SK-N-SH (cell line): ENCODE measurements around the gene SPTB. TPM values are rescaled to one million over a fixed set of nuclear protein-coding genes. Genes with fewer than 3 reads are reported as not detected.
A peak's percentile ranks its signal among the peaks of the same experiment; 100 is the strongest.

Source experiments
- CTCF ChIA-PET: fragments of 300-600, 350-600 bp; formaldehyde crosslinking; extraction: SDS; loops from one replicate; lab custom pipeline; 2021; lab: Yijun Ruan, JAX
- POLR2A ChIA-PET: fragments of 350-600 bp; sonication (Branson Sonifier 250); formaldehyde crosslinking; extraction: SDS; loops from one replicate; lab custom pipeline; 2020; ENCODE audit warnings: antibody characterized with exemption, inconsistent platforms; lab: Yijun Ruan, JAX
- DNase-seq: peaks from one replicate; pipeline ENCODE4 v3.0.0; 2012
- H2AFZ ChIP-seq: fragments of 200-600 bp; sonication (generic); 2 replicates; pipeline ENCODE4 v1.8.1; 2016; ENCODE audit warnings: antibody characterized with exemption, mild to moderate bottlenecking, low read depth
- H3F3A ChIP-seq: fragments of 200-600 bp; sonication (generic); replicated peaks from 2 replicates; pipeline ENCODE3; 2016; ENCODE audit warnings: antibody characterized with exemption, mild to moderate bottlenecking; ENCODE audit not compliant: insufficient read depth
- H3K27ac ChIP-seq, 2 experiments: fragments of 200-500 bp in 1 of 2; fragments of 200-600 bp in 1 of 2; sonication (Bioruptor generic) in 1 of 2; sonication (generic), shearing (Covaris generic) in 1 of 2; 2 replicates each; pipeline versions ENCODE4 v1.5.1 to v1.6.1; 2014 to 2016; ENCODE audit warnings: low read depth in 2 of 2, inconsistent platforms in 1 of 2, low read length in 1 of 2, mild to moderate bottlenecking in 1 of 2, mixed read lengths in 1 of 2
- H3K27me3 ChIP-seq: fragments of 200-600 bp; sonication (generic), shearing (Covaris generic); 2 replicates; pipeline ENCODE4 v1.6.1; 2016; ENCODE audit warnings: mixed run types; ENCODE audit not compliant: insufficient read depth
- H3K36me3 ChIP-seq, 2 experiments: fragments of 200-500 bp in 1 of 2; fragments of 200-600 bp in 1 of 2; sonication (Bioruptor generic) in 1 of 2; sonication (generic) in 1 of 2; replicated peaks in 1 of 2; 2 replicates each; pipeline versions ENCODE3 to v1.5.1; 2014 to 2016; ENCODE audit warnings: low read length in 1 of 2, mild to moderate bottlenecking in 1 of 2; ENCODE audit not compliant: insufficient read depth in 2 of 2, control insufficient read depth in 1 of 2
- H3K4me1 ChIP-seq, 2 experiments: fragments of 200-500 bp in 1 of 2; fragments of 200-600 bp in 1 of 2; sonication (Bioruptor generic) in 1 of 2; sonication (generic), shearing (Covaris generic) in 1 of 2; 2 replicates each; pipeline versions ENCODE4 v1.5.1 to v1.6.1; 2014 to 2016; ENCODE audit warnings: low read depth in 1 of 2, low read length in 1 of 2, mixed run types in 1 of 2; ENCODE audit not compliant: insufficient read depth in 2 of 2, control insufficient read depth in 1 of 2
- H3K4me2 ChIP-seq: fragments of 200-600 bp; sonication (generic), shearing (Covaris generic); 2 replicates; pipeline ENCODE4 v1.6.1; 2017; ENCODE audit warnings: mixed run types
- H3K4me3 ChIP-seq, 2 experiments: fragments of 200-500 bp in 1 of 2; fragments of 200-600 bp in 1 of 2; sonication (Bioruptor generic) in 1 of 2; sonication (generic), shearing (Covaris generic) in 1 of 2; 2 replicates each; pipeline versions ENCODE4 v1.5.1 to v1.8.1; 2014 to 2016; ENCODE audit warnings: low read depth in 2 of 2, inconsistent platforms in 1 of 2, low read length in 1 of 2, mild to moderate bottlenecking in 1 of 2, mixed read lengths in 1 of 2, moderate library complexity in 1 of 2
- H3K79me2 ChIP-seq: fragments of 200-600 bp; sonication (generic); 2 replicates; pipeline ENCODE4 v1.8.1; 2017; ENCODE audit warnings: mild to moderate bottlenecking; ENCODE audit not compliant: insufficient read depth
- H3K9ac ChIP-seq: fragments of 200-600 bp; sonication (generic); 2 replicates; pipeline ENCODE4 v1.6.1; 2017; ENCODE audit warnings: mixed run types
- H3K9me2 ChIP-seq: fragments of 200-600 bp; sonication (generic); 2 replicates; pipeline ENCODE4 v1.6.1; 2017; ENCODE audit warnings: mixed run types
- H3K9me3 ChIP-seq: fragments of 200-600 bp; sonication (generic); 2 replicates; pipeline ENCODE4 v1.6.1; 2017; ENCODE audit warnings: mixed run types, mild to moderate bottlenecking, moderate library complexity
- H4K20me1 ChIP-seq: fragments of 200-600 bp; sonication (generic); 2 replicates; pipeline ENCODE4 v1.6.1; 2017; ENCODE audit warnings: mild to moderate bottlenecking, mixed run types; ENCODE audit not compliant: insufficient read depth
- ELF1 ChIP-seq: IDR thresholded peaks from 2 replicates; pipeline ENCODE4 v1.4.0; 2012
- MXI1 ChIP-seq: IDR thresholded peaks from 2 replicates; pipeline ENCODE4 v1.6.1; 2012; ENCODE audit warnings: mild to moderate bottlenecking, low read depth, low read length, improper control_type of control experiment
- NFIC ChIP-seq: IDR thresholded peaks from 2 replicates; pipeline ENCODE4 v1.4.0; 2012; ENCODE audit warnings: borderline replicate concordance
- POLR2AphosphoS5 ChIP-seq: IDR thresholded peaks from 2 replicates; pipeline ENCODE4 v1.6.1; 2012; ENCODE audit warnings: low read depth, low read length
- SIN3A ChIP-seq: IDR thresholded peaks from 2 replicates; pipeline ENCODE4 v1.6.1; 2012; ENCODE audit warnings: low read depth, mild to moderate bottlenecking, low read length, moderate library complexity, borderline replicate concordance
- TAF1 ChIP-seq: IDR thresholded peaks from 2 replicates; pipeline ENCODE4 v1.6.1; 2012; ENCODE audit warnings: low read depth, mild to moderate bottlenecking, low read length, moderate library complexity, borderline replicate concordance
- TEAD4 ChIP-seq: IDR thresholded peaks from 2 replicates; pipeline ENCODE4 v1.4.0; 2012; ENCODE audit warnings: mild to moderate bottlenecking, borderline replicate concordance; ENCODE audit not compliant: insufficient read depth
- WGBS: methylation state at CpG from one replicate; pipeline ENCODE4 v1.1.6; 2017; ENCODE audit warnings: low lambda C conversion rate; 5-methylcytosine and 5-hydroxymethylcytosine counted together
- polyA plus RNA-seq, 3 experiments: library from polyadenylated mRNA; depleted of rRNA; stranded (reverse); fragments of >200 nt; gene quantifications; 2 replicates each; pipeline ENCODE4 v1.2.3, GENCODE V29; 2012
- TF ChIP-seq, protein P1 (sequence below): IDR thresholded peaks from 2 replicates; pipeline ENCODE4 v1.4.0; 2012; ENCODE audit warnings: low read depth
- TF ChIP-seq, protein P2 (sequence below): IDR thresholded peaks from 2 replicates; pipeline ENCODE4 v1.6.1; 2012; ENCODE audit warnings: mild to moderate bottlenecking, low read depth, low read length, moderate library complexity
- TF ChIP-seq, protein P3 (sequence below): fragments of 150-350 bp; IDR thresholded peaks from 2 replicates; pipeline ENCODE4 v1.6.1; 2017; ENCODE audit warnings: antibody characterized with exemption, low read length, low read depth, borderline replicate concordance
- TF ChIP-seq, protein P4 (sequence below): fragments of 200-600 bp; sonication (generic); IDR thresholded peaks from 2 replicates; pipeline ENCODE4 v1.6.1; 2017; ENCODE audit warnings: antibody characterized with exemption, mild to moderate bottlenecking, moderate library complexity
- TF ChIP-seq, protein P5 (sequence below): IDR thresholded peaks from 2 replicates; pipeline ENCODE4; 2012

The SPTB gene
- polyA plus RNA-seq, 1 of the 3 experiments (the other 2 are of a cell fraction), result 0.15 TPM

DNA sequence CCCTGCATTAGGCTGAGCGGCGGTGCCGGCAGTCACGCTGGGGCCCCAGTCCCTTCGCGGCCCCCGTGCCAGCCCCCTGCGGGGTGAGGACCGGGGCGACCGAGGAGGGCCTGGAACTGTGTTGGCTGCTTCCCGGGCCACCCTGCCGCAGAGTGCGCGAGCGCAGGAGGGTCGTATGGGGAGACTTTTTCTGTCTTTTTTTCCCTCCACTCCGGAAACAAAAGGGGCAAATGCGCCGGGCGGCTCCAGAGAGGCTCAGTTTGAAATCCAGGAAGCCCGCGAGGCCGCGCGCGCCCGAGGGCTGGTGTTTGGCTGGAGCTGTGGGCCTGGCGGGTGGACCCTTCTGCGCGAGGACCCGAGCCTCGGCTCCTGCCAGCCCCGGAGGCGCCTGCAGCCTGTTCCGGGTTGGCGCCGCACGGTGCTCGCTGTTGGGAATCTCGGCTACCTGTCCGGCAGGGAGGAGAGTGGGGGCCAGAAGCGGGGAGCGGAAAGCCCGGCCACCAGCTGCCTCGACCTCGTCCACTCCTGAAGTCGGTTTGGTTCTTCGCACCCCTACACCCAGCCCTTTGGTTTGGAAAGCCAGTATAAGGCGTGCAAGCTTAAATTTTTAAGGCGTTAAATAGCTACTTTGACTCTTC lies 174.8 kb downstream of the SPTB start:
- CTCF ChIA-PET, result interaction anchor here (0.5 to 2.2 kb wide), 5 partner anchors 56 to 91 kb away, joined by 3 to 13 read pairs (median 5); no protein-coding TSS in a partner anchor
- POLR2A ChIA-PET, result interaction anchor here (1.4 to 2.5 kb wide), 3 partner anchors 13 to 60 kb away, joined by 4 to 15 read pairs (median 7); no protein-coding TSS in a partner anchor

DNA sequence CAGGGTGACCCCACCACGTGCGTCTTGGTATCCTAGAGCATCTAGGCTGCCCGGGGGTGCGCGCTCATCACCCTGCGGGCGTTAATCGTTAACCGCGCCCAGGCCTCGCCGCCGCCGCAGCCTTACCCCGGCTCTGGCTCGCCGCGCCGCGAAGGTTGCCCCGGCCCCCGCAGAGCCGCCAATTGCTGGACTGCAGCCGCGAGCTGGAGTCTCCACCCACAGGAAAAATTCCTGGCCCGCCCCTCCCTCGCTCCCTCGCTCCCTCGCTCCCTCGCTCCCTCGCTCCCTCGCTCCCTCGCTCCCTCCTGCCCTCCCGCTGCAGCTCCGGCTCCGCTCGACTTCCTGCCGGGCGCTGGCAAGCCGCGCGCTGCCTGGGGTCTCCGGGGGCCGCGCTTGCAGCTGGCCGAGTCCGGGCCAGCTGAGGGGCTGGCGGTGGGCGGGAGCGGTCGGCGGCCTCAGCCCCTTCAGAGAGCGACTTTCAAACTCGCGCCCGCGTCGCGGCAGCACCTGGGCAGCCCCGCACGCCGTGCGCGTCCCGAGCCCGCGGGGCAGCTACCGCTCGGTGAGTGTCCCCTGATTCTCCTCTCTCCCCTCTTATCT lies 175.5 kb downstream of the SPTB start, which contains the start of gene PLEKHG3:
PLEKHG3 (plus strand) TSS at position 282 of the 600 bp plus-strand sequence. CDS start 23,208 bp downstream, outside the sequence.
- TF ChIP-seq TEAD4 (0 out of 2 replicates have a peak, but pooled peaks have one; percentile 50), SIN3A (0 out of 2 replicates have a peak, but pooled peaks have one; percentile 22), POLR2AphosphoS5 (peak; percentile 55), MXI1 (peak; percentile 52; the same call in 1 of the 2 replicates), TAF1 (peak; percentile 34; the same call in 1 of the 2 replicates)
- TF ChIP-seq, protein P1, sequence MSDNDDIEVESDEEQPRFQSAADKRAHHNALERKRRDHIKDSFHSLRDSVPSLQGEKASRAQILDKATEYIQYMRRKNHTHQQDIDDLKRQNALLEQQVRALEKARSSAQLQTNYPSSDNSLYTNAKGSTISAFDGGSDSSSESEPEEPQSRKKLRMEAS, result peak; percentile 87
- TF ChIP-seq, protein P2, sequence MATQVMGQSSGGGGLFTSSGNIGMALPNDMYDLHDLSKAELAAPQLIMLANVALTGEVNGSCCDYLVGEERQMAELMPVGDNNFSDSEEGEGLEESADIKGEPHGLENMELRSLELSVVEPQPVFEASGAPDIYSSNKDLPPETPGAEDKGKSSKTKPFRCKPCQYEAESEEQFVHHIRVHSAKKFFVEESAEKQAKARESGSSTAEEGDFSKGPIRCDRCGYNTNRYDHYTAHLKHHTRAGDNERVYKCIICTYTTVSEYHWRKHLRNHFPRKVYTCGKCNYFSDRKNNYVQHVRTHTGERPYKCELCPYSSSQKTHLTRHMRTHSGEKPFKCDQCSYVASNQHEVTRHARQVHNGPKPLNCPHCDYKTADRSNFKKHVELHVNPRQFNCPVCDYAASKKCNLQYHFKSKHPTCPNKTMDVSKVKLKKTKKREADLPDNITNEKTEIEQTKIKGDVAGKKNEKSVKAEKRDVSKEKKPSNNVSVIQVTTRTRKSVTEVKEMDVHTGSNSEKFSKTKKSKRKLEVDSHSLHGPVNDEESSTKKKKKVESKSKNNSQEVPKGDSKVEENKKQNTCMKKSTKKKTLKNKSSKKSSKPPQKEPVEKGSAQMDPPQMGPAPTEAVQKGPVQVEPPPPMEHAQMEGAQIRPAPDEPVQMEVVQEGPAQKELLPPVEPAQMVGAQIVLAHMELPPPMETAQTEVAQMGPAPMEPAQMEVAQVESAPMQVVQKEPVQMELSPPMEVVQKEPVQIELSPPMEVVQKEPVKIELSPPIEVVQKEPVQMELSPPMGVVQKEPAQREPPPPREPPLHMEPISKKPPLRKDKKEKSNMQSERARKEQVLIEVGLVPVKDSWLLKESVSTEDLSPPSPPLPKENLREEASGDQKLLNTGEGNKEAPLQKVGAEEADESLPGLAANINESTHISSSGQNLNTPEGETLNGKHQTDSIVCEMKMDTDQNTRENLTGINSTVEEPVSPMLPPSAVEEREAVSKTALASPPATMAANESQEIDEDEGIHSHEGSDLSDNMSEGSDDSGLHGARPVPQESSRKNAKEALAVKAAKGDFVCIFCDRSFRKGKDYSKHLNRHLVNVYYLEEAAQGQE, result no peak
- TF ChIP-seq, protein P3, sequence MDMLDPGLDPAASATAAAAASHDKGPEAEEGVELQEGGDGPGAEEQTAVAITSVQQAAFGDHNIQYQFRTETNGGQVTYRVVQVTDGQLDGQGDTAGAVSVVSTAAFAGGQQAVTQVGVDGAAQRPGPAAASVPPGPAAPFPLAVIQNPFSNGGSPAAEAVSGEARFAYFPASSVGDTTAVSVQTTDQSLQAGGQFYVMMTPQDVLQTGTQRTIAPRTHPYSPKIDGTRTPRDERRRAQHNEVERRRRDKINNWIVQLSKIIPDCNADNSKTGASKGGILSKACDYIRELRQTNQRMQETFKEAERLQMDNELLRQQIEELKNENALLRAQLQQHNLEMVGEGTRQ, result no peak
- peaks cover 20% of the 10 kb centered on the region; the same call in 1 of the 2 replicates for H3K79me2 ChIP-seq
- DNase-seq, result peak; percentile 91
- H3K27me3 ChIP-seq, result no peaks in the 10 kb centered on the region; the same call in 1 of the 2 replicates
- no peaks in the 10 kb centered on the region for H3K9me3 ChIP-seq
- H3K27ac ChIP-seq, result peak within 1 kb of the TSS; percentile 30 to 71
- H3K4me1 ChIP-seq, result peaks cover 6 to 36% of the 10 kb centered on the region in 2 experiments; a peak in 2 of 4 replicates
- H3F3A ChIP-seq, result no peaks in the 10 kb centered on the region
- no peaks in the 10 kb centered on the region for H4K20me1 ChIP-seq
- H3K4me2 ChIP-seq, result peak within 1 kb of the TSS; percentile 99
- POLR2A ChIA-PET, result interaction anchor here (0.7 to 2.5 kb wide), 4 partner anchors 12 to 60 kb away, joined by 4 to 15 read pairs (median 6); no protein-coding TSS in a partner anchor
- WGBS, result 2% methylated on average over 30 of the region's 69 CpGs
- CTCF ChIA-PET, result interaction anchor here (0.5 to 2.2 kb wide), 3 partner anchors 60 to 82 kb away, joined by 3 to 13 read pairs (median 7); no protein-coding TSS in a partner anchor
- H3K4me3 ChIP-seq, result peak within 1 kb of the TSS; percentile 90 to 97
- peak within 1 kb of the TSS; percentile 98 for H2AFZ ChIP-seq
- no peaks in the 10 kb centered on the region for H3K9me2 ChIP-seq
- H3K36me3 ChIP-seq, result no peaks in the 10 kb centered on the region
- peak within 1 kb of the TSS; percentile 75 for H3K9ac ChIP-seq

More for the DNA sequence above, 174.8 kb downstream of the SPTB start:
- DNase-seq, result peak; percentile 79
- Histone ChIP-seq H3K9me3 (no peaks in the 10 kb centered on the region), H2AFZ (peak overlapping the region; percentile 98), H3K36me3 (no peaks in the 10 kb centered on the region), H3K9me2 (no peaks in the 10 kb centered on the region), H3K9ac (peak overlapping the region; percentile 75), H4K20me1 (no peaks in the 10 kb centered on the region), H3K79me2 (peaks cover 20% of the 10 kb centered on the region; the same call in 1 of the 2 replicates), H3K4me3 (peak overlapping the region; percentile 90 to 97), H3F3A (no peaks in the 10 kb centered on the region), H3K27ac (peak overlapping the region; percentile 30 to 71), H3K4me2 (peak overlapping the region; percentile 99), H3K27me3 (no peaks in the 10 kb centered on the region), H3K4me1 (peaks cover 6 to 36% of the 10 kb centered on the region in 2 experiments; a peak in 2 of 4 replicates)
- WGBS, result 9% methylated on average over 17 of the region's 51 CpGs
- TF ChIP-seq, protein P4, sequence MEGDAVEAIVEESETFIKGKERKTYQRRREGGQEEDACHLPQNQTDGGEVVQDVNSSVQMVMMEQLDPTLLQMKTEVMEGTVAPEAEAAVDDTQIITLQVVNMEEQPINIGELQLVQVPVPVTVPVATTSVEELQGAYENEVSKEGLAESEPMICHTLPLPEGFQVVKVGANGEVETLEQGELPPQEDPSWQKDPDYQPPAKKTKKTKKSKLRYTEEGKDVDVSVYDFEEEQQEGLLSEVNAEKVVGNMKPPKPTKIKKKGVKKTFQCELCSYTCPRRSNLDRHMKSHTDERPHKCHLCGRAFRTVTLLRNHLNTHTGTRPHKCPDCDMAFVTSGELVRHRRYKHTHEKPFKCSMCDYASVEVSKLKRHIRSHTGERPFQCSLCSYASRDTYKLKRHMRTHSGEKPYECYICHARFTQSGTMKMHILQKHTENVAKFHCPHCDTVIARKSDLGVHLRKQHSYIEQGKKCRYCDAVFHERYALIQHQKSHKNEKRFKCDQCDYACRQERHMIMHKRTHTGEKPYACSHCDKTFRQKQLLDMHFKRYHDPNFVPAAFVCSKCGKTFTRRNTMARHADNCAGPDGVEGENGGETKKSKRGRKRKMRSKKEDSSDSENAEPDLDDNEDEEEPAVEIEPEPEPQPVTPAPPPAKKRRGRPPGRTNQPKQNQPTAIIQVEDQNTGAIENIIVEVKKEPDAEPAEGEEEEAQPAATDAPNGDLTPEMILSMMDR, result no peak
- TF ChIP-seq, protein P5, sequence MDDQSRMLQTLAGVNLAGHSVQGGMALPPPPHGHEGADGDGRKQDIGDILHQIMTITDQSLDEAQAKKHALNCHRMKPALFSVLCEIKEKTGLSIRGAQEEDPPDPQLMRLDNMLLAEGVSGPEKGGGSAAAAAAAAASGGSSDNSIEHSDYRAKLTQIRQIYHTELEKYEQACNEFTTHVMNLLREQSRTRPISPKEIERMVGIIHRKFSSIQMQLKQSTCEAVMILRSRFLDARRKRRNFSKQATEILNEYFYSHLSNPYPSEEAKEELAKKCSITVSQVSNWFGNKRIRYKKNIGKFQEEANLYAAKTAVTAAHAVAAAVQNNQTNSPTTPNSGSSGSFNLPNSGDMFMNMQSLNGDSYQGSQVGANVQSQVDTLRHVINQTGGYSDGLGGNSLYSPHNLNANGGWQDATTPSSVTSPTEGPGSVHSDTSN, result no peak
- TF ChIP-seq NFIC (no peak), ELF1 (0 out of 2 replicates have a peak, but pooled peaks have one; percentile 37), POLR2AphosphoS5 (no peak)
